ENCODE results near the gene COL4A1.

The COL4A1 gene

GRCh38 chr13:110329258-110329657 lies 22.3 kb upstream of the COL4A1 start:
- no peak overlapping the region for H3K27ac ChIP-seq
- no peak for TF ChIP-seq CTCF (conservative IDR thresholded peaks at IDR 0.05)

- TF ChIP-seq CTCF (conservative IDR thresholded peaks at IDR 0.05): no peak
- no peak overlapping the region for H3K27ac ChIP-seq
Measured at GRCh38 chr13:110328573-110328972, 21.6 kb upstream of the COL4A1 start.

GRCh38 chr13:110327051-110327721 lies 20.2 kb upstream of the COL4A1 start:
- no peak overlapping the region for H3K27ac ChIP-seq

GRCh38 chr13:110326263-110326904 lies 19.4 kb upstream of the COL4A1 start:
- H3K27ac ChIP-seq: no peak overlapping the region
- no peak for TF ChIP-seq CTCF (conservative IDR thresholded peaks at IDR 0.05)

More at GRCh38 chr13:110327051-110327721, 20.2 kb upstream of the COL4A1 start:
- no peak for TF ChIP-seq CTCF (conservative IDR thresholded peaks at IDR 0.05)

GRCh38 chr13:110324026-110324749 lies 17.2 kb upstream of the COL4A1 start:
- H3K27ac ChIP-seq: no peak overlapping the region
- TF ChIP-seq CTCF (conservative IDR thresholded peaks at IDR 0.05): no peak

- H3K27ac ChIP-seq: no peak overlapping the region
- no peak; the same call in 1 of the 2 replicates for TF ChIP-seq CTCF (conservative IDR thresholded peaks at IDR 0.05)
Measured at GRCh38 chr13:110323172-110323891, 16.4 kb upstream of the COL4A1 start.

- no peak overlapping the region for H3K27ac ChIP-seq
- TF ChIP-seq CTCF (conservative IDR thresholded peaks at IDR 0.05): no peak
Measured at GRCh38 chr13:110322828-110323171, 15.8 kb upstream of the COL4A1 start.

Measured in VCaP (cell line).